Regular cardiac myocyte (primary cell): Measurements from ENCODE around the gene PXYLP1. TPM values are rescaled to one million over a fixed set of nuclear protein-coding genes. Genes with fewer than 3 reads are reported as not detected.

Experiments
- total RNA-seq: library from RNA; depleted of rRNA; stranded (reverse); fragments of >200 nt; gene quantifications from 2 replicates; pipeline ENCODE4 v1.2.3, GENCODE V29; 2014

The PXYLP1 gene, protein sequence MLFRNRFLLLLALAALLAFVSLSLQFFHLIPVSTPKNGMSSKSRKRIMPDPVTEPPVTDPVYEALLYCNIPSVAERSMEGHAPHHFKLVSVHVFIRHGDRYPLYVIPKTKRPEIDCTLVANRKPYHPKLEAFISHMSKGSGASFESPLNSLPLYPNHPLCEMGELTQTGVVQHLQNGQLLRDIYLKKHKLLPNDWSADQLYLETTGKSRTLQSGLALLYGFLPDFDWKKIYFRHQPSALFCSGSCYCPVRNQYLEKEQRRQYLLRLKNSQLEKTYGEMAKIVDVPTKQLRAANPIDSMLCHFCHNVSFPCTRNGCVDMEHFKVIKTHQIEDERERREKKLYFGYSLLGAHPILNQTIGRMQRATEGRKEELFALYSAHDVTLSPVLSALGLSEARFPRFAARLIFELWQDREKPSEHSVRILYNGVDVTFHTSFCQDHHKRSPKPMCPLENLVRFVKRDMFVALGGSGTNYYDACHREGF
- 3.3 and 11.8 TPM in 2 replicates for total RNA-seq

GRCh38 chr3:141231101-141231951, at the start of gene PXYLP1:
PXYLP1 (plus strand) TSS chr3:141231825; CDS start chr3:141260176, 28,351 bp downstream.

Other genes with a start within 250 kb of the PXYLP1 start
- not detected in 2 replicates for gene SPSB4, start 180.5 kb upstream of the PXYLP1 start, total RNA-seq
- gene ZBTB38, start 136.7 kb downstream of the PXYLP1 start, total RNA-seq = 173 and 210 TPM in 2 replicates